Activated CD4-positive, alpha-beta T cell treated with anti-CD3 and anti-CD28 coated beads for 1 hour (primary cell): ENCODE data around the gene PCDHA5.
"Not testable (repeated sequence)": the region's sequence is repeated elsewhere in the genome, so short reads cannot be mapped to it uniquely, and the experiment has no call there.

Source experiments
- DNase-seq: peaks from one replicate; pipeline ENCODE4 v3.0.0-alpha.2; 2020

Gene PCDHA5

DNA sequence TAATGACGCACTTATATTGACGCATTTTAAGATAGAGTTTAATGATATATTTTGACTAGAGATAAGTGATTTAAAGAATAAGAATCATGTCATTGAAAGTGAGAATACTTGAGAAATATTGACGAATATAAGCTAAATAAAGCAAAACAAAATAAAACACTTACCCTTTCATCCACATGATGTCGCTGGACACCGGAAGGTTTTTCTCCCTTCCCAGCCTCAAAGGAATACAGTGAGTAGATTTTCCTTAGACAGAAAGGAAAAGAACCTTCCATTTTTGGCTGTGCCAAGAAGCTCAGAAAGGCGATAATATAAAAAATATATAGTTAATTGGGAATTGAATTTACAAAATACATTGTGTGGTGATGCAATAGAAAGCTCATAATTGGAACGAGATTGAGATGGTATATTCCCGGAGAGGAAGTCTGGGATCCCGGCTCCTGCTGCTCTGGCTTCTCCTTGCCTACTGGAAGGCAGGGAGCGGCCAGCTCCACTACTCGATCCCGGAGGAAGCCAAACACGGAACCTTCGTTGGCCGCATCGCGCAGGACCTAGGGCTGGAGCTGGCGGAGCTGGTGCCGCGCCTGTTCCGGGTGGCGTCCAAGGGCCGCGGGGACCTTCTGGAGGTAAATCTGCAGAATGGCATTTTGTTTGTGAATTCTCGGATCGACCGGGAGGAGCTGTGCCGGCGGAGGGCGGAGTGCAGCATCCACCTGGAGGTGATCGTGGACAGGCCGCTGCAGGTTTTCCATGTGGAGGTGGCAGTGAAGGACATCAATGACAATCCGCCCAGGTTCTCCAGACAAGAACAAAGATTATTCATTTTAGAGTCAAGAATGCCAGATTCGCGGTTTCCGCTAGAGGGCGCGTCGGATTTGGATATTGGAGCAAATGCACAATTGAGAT, at the start of gene PCDHA5:
Gene PCDHA5 (plus strand): TSS at position 239 of the 906 bp plus-strand sequence.
- no peak for DNase-seq

GRCh38 chr5:140780512-140780911, 40.9 kb upstream of the PCDHA5 start:
- no peak for DNase-seq

GRCh38 chr5:140785905-140786686, 35.3 kb upstream of the PCDHA5 start, which contains the start of gene PCDHA1:
Gene PCDHA1, plus strand, starts transcription at chr5:140786140.
- DNase-seq: no peak

- not testable (repeated sequence) for DNase-seq
These were observed 34.0 kb upstream of the PCDHA5 start for GRCh38 chr5:140787422-140787821.

DNA sequence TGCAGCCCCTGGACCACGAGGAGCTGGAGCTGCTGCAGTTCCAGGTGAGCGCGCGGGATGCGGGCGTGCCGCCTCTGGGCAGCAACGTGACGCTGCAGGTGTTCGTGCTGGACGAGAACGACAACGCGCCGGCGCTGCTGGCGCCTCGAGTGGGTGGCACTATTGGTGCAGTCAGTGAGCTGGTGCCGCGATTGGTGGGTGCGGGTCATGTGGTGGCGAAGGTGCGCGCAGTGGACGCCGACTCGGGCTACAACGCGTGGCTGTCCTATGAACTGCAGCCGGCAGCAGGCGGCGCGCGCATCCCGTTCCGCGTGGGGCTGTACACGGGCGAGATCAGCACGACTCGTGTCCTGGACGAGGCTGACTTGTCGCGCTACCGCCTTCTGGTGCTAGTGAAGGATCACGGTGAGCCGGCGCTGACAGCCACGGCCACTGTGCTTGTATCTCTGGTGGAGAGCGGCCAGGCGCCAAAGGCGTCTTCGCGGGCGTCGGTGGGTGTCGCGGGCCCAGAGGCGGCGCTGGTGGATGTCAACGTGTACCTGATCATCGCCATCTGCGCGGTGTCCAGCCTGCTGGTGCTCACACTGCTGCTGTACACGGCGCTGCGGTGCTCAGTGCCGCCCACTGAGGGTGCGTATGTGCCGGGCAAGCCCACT, 33.4 kb upstream of the PCDHA5 start:
- not testable (repeated sequence) for DNase-seq

- no peak for DNase-seq
These were observed 30.3 kb upstream of the PCDHA5 start for GRCh38 chr5:140791089-140791488.

DNA sequence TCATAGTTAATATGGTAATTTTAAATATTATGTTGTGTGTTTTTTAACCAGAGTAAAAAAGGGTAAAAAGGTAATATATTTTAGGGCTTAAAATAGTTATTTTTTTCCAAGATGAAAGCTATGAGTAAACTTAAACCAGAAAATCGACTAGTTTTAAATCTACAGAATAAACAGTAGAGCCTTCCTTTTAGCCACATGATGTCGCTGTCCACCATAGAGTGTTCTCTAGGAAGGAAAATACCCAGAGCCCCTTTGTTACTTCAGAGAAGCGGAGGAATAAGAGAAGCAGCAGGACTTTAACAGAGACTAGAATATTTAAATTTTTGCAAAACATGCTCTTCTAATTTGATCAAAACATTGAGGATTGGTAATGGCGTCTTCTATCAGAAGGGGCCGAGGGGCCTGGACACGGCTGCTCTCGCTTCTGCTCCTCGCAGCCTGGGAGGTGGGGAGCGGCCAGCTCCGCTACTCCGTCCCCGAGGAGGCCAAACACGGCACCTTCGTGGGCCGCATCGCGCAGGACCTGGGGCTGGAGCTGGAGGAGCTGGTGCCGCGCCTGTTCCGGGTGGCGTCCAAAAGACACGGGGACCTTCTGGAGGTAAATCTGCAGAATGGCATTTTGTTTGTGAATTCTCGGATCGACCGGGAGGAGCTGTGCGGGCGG, 26.7 kb upstream of the PCDHA5 start, which contains the start of gene PCDHA2:
Gene PCDHA2 (plus strand): TSS at position 258 of the 664 bp plus-strand sequence.
- no peak for DNase-seq

- no peak for DNase-seq
These were observed 26.2 kb upstream of the PCDHA5 start for GRCh38 chr5:140795259-140795641.

DNA sequence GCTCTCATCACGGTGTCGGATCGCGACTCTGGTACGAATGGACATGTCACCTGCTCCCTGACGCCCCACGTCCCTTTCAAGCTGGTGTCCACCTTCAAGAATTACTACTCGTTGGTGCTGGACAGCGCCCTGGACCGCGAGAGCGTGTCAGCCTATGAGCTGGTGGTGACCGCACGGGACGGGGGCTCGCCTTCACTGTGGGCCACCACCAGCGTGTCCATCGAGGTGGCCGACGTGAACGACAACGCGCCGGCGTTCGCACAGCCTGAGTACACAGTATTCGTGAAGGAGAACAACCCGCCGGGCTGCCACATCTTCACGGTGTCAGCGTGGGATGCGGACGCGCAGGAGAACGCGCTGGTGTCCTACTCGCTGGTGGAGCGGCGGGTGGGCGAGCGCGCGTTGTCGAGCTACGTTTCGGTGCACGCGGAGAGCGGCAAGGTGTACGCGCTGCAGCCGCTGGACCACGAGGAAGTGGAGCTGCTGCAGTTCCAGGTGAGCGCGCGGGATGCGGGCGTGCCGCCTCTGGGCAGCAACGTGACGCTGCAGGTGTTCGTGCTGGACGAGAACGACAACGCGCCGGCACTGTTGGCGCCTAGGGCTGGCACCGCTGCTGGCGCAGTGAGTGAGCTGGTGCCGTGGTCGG, 25.2 kb upstream of the PCDHA5 start:
- DNase-seq: not testable (repeated sequence)

DNA sequence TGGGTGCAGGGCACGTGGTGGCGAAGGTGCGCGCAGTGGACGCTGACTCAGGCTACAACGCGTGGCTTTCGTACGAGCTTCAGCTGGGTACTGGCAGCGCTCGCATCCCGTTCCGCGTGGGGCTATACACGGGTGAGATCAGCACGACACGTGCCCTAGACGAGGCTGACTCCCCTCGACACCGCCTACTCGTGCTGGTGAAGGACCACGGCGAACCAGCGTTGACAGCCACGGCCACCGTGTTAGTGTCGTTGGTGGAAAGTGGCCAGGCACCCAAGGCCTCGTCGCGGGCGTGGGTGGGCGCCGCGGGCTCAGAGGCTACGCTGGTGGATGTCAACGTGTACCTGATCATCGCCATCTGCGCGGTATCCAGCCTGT, 24.7 kb upstream of the PCDHA5 start:
- no peak for DNase-seq

- DNase-seq: no peak
These were observed 20.5 kb upstream of the PCDHA5 start, which contains the start of gene PCDHA3 for GRCh38 chr5:140800816-140801493. Gene PCDHA3, plus strand, starts transcription at chr5:140801057.

GRCh38 chr5:140801494-140801841, 19.9 kb upstream of the PCDHA5 start:
- no peak for DNase-seq

- not testable (repeated sequence) for DNase-seq
These were observed 19.0 kb upstream of the PCDHA5 start for GRCh38 chr5:140802381-140802780.

DNA sequence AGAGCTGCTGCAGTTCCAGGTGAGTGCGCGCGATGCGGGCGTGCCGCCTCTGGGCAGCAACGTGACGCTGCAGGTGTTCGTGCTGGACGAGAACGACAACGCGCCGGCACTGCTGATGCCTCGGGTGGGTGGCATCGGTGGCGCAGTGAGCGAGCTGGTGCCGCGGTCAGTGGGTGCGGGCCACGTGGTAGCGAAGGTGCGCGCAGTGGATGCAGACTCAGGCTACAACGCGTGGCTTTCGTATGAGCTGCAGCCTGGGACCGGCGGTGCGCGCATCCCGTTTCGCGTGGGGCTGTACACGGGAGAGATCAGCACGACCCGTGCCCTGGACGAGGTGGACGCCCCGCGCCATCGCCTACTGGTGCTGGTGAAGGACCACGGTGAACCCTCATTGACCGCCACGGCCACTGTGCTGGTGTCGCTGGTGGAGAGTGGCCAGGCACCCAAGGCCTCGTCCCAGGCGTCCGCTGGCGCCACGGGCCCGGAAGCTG, 18.6 kb upstream of the PCDHA5 start:
- no peak for DNase-seq

DNA sequence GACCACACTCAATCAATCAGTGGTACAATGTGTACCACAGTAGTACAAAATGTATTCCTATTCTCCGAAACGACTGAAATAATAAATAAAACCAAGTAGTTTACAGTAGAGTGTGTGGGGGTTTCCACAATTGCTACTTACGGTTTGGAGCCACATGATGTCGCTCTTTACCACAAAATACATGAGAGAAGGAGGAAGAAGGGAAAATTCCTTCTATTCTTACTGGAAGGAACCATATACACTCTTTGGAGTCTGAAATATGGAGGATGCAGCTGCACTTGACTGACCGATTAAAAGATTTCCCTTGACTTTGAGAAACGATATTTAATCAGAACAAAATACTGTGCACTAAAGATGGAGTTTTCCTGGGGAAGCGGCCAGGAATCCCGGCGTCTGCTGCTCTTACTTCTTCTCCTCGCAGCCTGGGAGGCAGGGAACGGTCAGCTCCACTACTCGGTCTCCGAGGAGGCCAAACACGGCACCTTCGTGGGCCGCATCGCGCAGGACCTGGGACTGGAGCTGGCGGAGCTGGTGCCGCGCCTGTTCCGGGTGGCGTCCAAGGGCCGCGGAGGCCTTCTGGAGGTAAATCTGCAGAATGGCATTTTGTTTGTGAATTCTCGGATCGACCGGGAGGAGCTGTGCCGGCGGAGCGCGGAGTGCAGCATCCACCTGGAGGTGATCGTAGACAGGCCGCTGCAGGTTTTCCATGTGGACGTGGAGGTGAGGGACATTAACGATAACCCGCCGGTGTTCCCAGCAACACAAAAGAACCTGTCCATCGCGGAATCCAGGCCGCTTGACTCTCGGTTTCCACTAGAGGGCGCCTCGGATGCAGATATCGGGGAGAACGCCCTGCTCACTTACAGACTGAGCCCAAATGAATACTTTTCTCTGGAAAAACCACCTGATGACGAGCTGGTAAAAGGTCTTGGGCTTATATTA, 14.3 kb upstream of the PCDHA5 start, which contains the start of gene PCDHA4:
Gene PCDHA4 (plus strand): TSS at position 235 of the 942 bp plus-strand sequence.
- DNase-seq: no peak

GRCh38 chr5:140808241-140808888, 13.0 kb upstream of the PCDHA5 start:
- not testable (repeated sequence) for DNase-seq

- DNase-seq: no peak
These were observed 12.5 kb upstream of the PCDHA5 start for GRCh38 chr5:140808889-140809291.

GRCh38 chr5:140822281-140822629, 842 bp downstream of the PCDHA5 start:
- no peak for DNase-seq

- not testable (repeated sequence) for DNase-seq
These were observed 1.6 kb downstream of the PCDHA5 start for GRCh38 chr5:140822969-140823368.

DNA sequence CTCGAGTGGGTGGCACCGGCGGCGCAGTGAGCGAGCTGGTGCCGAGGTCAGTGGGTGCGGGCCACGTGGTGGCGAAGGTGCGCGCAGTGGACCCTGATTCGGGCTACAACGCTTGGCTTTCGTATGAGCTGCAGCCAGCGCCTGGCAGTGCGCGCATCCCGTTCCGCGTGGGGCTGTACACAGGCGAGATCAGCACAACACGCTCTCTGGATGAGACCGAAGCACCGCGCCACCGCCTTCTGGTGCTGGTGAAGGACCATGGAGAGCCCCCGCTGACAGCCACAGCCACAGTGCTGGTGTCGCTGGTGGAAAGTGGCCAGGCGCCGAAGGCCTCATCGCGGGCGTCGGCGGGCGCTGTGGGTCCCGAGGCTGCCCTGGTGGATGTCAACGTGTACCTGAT, 2.1 kb downstream of the PCDHA5 start:
- no peak for DNase-seq
